HG03025 (cell line): ENCODE data around the gene CHRNA7.

Source experiments
- ATAC-seq: cut with Tn5 transposase; IDR thresholded peaks from one replicate; pipeline ENCODE4 v1.9.1; 2021; ENCODE audit warnings: mild to moderate bottlenecking, moderate library complexity; ENCODE audit not compliant: unreplicated experiment, low FRiP score

CHRNA7 gene

DNA sequence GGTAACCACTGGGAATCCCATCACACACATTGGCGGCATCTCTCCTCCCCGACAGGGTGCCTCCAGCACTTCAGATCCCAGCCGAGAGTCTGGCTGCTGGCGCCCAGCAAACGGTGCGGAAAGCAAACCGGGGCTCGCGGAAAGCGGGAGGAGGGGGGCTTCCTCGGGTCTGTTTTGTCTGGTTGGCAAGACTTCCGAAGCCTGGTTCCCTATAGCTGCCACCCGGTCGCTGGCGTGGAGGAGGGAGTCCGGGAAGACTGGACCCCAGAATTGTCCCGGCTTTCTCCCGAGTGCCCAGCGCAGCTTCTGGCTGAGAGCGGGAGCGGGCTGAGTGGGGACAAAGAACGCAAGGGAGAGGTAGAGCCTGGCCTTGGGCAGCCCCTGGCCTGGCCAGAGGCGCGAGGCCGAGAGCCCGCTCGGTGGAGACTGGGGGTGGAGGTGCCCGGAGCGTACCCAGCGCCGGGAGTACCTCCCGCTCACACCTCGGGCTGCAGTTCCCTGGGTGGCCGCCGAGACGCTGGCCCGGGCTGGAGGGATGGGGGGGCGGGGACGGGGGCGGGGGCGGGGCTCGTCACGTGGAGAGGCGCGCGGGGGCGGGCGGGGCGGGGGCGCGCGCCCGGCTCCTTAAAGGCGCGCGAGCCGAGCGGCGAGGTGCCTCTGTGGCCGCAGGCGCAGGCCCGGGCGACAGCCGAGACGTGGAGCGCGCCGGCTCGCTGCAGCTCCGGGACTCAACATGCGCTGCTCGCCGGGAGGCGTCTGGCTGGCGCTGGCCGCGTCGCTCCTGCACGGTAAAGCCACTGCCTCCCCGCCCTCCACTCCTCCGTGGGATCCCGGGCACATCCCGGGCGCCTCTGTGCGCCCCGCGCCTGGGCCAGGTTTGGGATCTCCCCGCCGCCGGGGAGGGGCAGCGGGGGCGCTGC is at the start of gene CHRNA7:
Gene CHRNA7, plus strand, starts transcription at position 654 of the 920 bp plus-strand sequence. Its CDS starts 80 bp downstream, at position 734.
- ATAC-seq, result peak; percentile 60

- no peak for ATAC-seq
Observed at GRCh38 chr15:31985607-31986006, 44.7 kb upstream of the CHRNA7 start.

DNA sequence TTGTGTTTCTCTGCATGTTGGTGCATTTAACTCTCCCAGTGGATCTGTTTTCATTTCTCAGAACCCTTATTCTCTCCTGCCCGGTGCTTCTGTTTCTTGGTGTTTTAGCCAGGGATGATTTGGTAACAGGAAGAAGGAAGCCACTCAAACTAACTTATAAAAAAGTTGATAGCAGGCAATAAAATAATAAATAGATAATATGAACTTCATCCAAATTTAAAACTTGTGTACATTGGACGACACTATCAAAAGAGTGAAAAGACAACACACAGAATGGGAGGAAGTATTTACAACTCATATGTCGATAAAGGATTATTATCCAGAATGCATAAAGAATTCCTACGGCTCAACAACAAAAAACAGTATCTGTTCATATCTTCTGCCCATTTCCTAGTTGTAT is 37.3 kb upstream of the CHRNA7 start:
- ATAC-seq, result no peak

DNA sequence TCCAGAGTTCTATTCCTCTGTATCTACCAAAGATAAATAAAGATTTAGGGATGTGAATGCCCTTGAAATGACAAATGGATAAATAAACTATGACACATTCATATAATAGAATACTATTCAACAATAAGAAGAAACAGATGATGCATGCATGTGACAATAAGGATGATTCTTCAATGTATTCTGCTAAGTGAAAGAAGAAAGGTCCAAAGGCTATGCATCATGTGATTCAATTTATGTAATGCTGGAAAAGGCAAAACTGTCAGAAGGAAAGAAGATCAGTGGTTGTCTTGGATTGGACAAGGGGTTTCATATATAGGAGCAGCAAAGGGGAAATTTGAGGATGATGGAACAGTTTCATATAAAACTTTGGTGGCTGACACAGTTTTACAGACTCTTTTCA is 32.6 kb upstream of the CHRNA7 start:
- no peak for ATAC-seq

DNA sequence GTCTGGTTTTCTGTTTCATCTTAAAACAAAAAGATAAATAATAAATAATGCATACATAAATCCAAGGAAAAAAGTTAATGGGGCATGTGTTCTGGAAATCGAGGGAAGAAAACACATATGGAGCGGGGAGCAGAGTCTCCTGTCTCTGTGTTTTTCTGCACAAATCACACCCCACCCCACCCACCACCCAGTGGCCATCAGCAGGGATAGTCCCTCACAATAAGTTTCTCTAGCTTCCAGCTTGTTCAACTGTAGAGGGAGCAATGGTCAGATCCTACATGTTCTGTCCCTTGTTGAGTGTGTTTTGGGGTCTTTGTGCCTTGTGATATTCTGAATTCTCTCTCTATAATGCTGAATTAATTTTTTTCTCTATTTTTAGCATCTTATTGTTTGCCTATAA is 26.8 kb upstream of the CHRNA7 start:
- ATAC-seq, result no peak

DNA sequence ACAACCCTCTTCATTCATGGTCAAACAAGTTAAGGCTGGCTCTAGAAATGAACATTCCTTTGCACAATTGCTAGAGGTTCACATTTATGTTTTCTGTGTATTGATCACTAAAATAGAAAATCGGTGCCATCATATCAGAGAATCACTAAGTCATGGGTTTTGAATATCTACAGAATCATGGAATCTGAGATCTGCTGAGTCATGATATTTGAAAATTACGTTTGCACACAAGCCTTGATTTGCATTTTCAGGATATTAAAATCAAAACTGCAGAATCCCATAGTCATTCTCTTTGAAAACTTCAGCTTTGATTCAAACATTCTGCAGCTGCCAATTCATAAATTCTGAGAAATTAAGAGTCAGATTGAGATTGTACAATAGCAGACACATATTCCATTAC is 26.1 kb upstream of the CHRNA7 start:
- no peak for ATAC-seq

- ATAC-seq, result no peak
Observed at GRCh38 chr15:32007355-32007960, 22.9 kb upstream of the CHRNA7 start.

GRCh38 chr15:32014953-32015352 is 15.4 kb upstream of the CHRNA7 start:
- ATAC-seq, result no peak

DNA sequence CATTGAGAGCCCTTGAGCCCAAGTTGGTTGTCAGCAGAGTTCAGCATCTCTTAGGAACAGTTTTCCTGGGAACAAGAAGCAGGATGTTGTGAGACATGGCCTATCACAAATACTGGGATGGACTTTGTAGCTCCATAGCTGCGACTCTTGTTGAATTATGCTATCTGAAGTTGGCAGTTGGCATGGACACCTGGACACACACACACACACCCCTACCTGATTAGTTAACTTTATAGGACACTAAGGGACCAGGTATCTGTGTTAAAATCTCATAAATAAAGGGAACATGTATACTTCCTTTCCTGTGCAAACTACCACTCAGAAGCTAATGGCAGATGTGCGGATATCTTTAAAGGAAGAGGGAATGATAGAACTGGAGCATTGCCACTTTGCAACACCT is 10.2 kb upstream of the CHRNA7 start:
- ATAC-seq, result no peak

DNA sequence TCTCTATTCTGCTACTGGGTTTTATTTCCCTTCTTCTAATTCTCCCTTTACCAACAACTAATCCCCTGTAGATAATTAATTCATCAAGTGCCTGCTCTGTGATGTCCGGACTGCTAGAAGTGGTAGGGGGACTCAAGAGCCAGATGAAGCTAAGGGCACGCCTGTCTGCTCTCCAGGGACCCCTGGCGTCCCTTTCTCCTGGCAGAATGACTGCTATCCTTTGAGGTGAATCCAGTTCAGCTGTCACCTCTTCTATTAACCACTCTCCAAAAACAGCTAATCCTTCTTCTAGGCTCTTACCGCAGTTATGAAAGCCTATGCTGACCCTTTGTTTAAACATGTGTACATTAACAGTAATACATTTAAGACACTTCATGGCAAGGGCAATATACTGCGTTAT is 1.4 kb upstream of the CHRNA7 start:
- ATAC-seq, result no peak

- no peak for ATAC-seq
Observed at GRCh38 chr15:32029409-32029861, 880 bp upstream of the CHRNA7 start.

DNA sequence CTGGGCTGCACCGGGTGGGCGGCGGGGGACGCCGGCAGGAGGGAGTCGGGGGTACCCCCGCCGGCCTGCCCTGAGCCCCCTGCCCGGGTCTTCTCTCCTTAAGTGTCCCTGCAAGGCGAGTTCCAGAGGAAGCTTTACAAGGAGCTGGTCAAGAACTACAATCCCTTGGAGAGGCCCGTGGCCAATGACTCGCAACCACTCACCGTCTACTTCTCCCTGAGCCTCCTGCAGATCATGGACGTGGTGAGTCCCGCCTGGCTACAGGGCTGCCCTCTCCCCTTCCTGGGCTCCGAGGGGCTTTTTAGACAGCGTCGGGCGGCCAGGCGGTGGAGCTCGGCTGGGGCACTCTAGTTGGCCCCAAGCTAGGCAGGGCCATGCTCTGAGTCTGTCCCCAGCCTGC is 480 bp downstream of the CHRNA7 start:
- peak; percentile 9 for ATAC-seq

DNA sequence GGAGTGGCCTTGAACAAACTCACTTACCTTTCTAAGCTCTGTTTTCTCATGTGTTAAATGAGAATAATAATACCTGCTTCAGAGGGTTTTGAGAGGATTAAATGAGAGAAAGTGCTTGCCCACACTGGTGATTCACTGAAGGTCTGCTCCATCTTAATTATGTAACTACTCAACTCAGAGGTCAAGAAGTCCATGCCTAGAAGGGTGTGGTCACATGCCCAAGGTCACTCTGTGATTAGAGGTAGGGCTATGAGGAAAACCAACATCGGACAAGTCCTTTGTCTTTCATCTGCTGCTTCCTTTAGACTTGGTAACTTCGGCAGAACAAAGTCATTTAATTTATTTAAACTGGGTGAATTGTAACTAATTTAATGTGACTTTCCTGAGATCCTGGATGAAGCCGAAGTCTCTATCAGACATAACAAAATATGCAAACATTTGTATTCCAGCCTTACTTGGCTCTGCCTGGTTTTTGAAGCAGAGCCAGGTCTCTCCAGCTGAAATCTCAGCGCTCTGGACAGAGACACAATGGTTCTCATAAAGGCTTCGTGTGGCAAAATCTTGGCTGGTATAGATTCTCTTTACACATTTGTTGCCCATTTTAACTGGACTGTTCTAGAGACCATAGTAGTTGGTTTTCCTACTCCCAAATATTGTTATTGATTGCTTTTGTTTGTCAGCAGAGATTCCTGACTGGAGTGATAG is 3.0 kb downstream of the CHRNA7 start:
- ATAC-seq, result no peak

- no peak for ATAC-seq
Observed at GRCh38 chr15:32034106-32034505, 3.8 kb downstream of the CHRNA7 start.

GRCh38 chr15:32035285-32035684 is 5.0 kb downstream of the CHRNA7 start:
- ATAC-seq, result no peak

DNA sequence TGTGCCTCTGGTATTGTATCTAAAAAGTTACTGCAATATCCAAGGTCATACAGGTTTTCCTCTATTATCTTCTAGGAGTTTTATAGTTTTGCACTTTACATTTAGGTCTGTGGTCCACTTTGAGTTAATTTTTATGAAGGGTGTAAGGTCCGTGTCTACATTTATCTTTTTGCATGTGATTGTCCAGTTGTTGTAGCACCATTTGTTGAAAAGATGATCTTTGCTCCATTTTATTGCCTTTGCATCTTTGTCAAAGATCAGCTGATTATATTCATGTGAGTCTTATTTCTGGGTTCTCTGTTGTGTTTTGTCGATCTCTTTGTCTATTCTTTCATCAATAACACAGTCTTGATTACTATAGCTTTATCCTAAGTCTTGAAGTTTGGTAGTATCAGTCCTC is 6.7 kb downstream of the CHRNA7 start:
- ATAC-seq, result no peak

DNA sequence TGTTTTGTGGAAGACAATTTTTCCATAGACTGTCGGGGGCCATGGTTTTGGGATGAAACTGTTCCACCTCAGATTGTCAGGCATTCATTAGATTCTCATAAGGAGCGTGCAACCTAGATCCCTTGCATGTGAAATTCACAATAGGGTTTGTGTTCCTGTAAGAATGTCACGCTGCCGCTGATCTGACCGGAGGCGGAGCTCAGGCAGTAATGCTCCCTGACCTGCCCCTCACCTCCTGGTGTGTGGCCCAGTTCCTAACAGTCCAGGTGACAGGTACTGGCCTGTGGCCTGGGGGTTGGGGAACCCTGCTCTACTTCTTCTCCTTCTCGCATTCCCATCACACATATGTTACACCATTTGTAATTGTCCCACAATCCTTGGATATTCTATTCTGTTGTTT is 11.0 kb downstream of the CHRNA7 start:
- no peak for ATAC-seq

DNA sequence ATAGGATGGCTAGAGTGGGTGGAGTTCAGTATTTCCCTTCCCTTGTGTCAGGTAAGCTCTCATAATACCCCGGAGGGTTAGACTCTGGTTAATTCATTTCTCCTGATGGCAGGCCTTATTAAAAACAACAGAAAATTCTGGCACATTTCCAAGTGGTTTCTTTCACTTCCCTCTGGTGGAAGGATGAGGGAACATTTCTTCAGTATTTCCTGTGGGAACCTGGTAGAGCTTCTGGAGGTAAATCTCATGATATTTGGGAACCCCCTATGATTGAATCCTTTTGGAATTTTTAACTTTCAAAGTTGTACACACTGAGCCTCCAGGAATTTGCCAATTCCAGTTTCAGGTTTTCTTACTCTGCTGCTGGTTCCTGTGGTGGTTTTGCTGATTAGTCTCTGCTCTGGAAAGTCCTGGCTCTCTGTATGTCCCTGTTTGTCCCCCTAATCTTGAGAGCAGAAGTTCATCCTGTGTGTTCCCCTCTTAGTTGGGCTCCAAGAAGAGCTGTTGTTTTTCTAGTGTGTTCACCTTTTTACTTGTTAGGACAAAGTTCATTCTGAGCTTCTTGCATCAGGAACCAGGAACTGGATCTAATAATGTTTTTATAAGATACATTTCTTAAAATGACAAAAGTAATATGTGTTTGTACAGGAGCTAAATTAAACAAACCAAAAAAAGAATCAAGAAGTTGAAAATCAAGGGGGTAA is 12.1 kb downstream of the CHRNA7 start:
- no peak for ATAC-seq

- ATAC-seq, result no peak
Observed at GRCh38 chr15:32053719-32054118, 23.4 kb downstream of the CHRNA7 start.

DNA sequence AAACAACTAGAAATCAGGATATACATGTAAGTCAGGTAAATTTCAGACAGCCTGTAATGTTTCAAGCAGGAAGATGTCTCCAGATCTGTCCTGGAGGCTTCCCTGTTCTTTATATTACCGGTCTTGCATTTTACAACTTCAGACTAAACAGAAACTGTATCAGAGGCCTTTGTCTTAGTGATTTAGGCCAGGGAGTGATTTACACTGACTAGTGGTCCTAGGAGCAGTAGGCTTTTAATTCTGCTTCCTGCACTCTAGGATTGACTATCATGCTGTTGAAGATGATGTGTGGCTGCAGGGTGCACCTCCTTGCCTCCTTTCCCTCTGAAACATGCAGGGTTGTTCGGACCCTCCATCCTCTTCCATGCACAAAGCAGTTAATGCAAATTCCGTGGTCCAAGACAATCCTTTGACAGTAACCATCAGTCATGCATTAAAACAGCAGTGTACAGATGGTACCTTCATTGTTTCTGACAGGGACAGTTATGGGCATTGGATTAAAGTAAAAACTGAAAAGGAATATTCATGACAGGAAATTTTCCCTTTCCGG is 27.6 kb downstream of the CHRNA7 start:
- ATAC-seq, result no peak
